Heart left ventricle (tissue), 13 donors: Measurements from ENCODE around the gene UNKL.
A peak's percentile ranks its signal among the peaks of the same experiment; 100 is the strongest.

Source experiments
- CTCF ChIP-seq, 12 donors: fragments of 200-600 bp; sonication (generic) in 4 of 12; IDR thresholded peaks; one replicate each; pipeline versions ENCODE4 v1.5.0 to v1.8.0; 2018 to 2022; ENCODE audit warnings: antibody characterized with exemption in 12 of 12, mild to moderate bottlenecking in 5 of 12
- POLR2A ChIP-seq, 2 donors: fragments of 450-650 bp; IDR thresholded peaks; one replicate each; pipeline ENCODE4 v1.6.1; 2017; ENCODE audit warnings: antibody characterized with exemption in 2 of 2, mild to moderate bottlenecking in 2 of 2, moderate library complexity in 2 of 2
- donor health status: ischemic (EF 13 %, LVEDD 7.1; RV severe dilation, severe dysfunction).
- donor health status: DM: no; HTN: yes; CAD: no.
- donor health status: DM: no; HTN: no; CAD: no.
- donor health status: ischemic (EF 25% LVEDD 6.9; RV normal size, moderate dysfunction).
- donor health status: ischemic (EF 25% LVEDD 5.7; RV mildly dilated, moderate dysfunction).
- donor health status: ischemic (EF 35%, LVEDD 5.7; RV mildly dilated, moderate dysfunction).
- donor health status: nonischemic (EF 11% LVEDD 7.7; RV severe dilation, severe dysfunction).
- donor health status: DM: yes; HTN: yes; CAD: no.
- donor health status: PGD.
- donor health status: ischemic (EF 29% LVEDD 5.4; RV normal size, mild dysfunction).
- donor health status: nonischemic (EF 23%, LVEDD 6.1; RV moderate dilation, normal function).

- TF ChIP-seq CTCF (IDR thresholded peaks at IDR 0.05) (no peak), POLR2A (IDR thresholded peaks at IDR 0.05) (peak in 1 of 2 donors; percentile 40)
Observed at GRCh38 chr16:1331712-1332617, 82.5 kb downstream of the UNKL start.
